WTC11 (cell line): Measurements from ENCODE around the gene NSUN7.

Experiments
- CBFB ChIP-seq: sonication (generic); formaldehyde crosslinking; IDR thresholded peaks from 2 replicates; pipeline ENCODE4 v1.8.1; 2022; ENCODE audit warnings: mild to moderate bottlenecking, low read depth, missing genetic modification reagents
- ETV6 ChIP-seq: sonication (generic); formaldehyde crosslinking; IDR thresholded peaks from 2 replicates; pipeline ENCODE4 v1.8.1; 2022; ENCODE audit warnings: mild to moderate bottlenecking, missing genetic modification reagents
- KAT7 ChIP-seq: sonication (generic); formaldehyde crosslinking; IDR thresholded peaks from 2 replicates; pipeline ENCODE4 v1.8.1; 2023; ENCODE audit warnings: missing genetic modification reagents, mild to moderate bottlenecking, borderline replicate concordance
- MXD4 ChIP-seq: fragments of 250-450 bp; sonication (Bioruptor Pico); IDR thresholded peaks from 2 replicates; pipeline ENCODE4 v1.8.0; 2021; ENCODE audit warnings: mild to moderate bottlenecking, moderate library complexity, borderline replicate concordance
- SMAD3 ChIP-seq: sonication (generic); formaldehyde crosslinking; IDR thresholded peaks from 2 replicates; pipeline ENCODE4 v1.8.0; 2022; ENCODE audit warnings: missing genetic modification reagents, mild to moderate bottlenecking, borderline replicate concordance
- ZBTB21 ChIP-seq: sonication (generic); formaldehyde crosslinking; IDR thresholded peaks from 2 replicates; pipeline ENCODE4 v1.8.1; 2023; ENCODE audit warnings: mild to moderate bottlenecking, missing genetic modification reagents, borderline replicate concordance
- TF ChIP-seq, protein P1 (sequence below): fragments of 200-600 bp; IDR thresholded peaks from 2 replicates; pipeline ENCODE4 v1.8.0; 2022; ENCODE audit warnings: antibody characterized with exemption
- TF ChIP-seq, protein P2 (sequence below): sonication (generic); formaldehyde crosslinking; IDR thresholded peaks from 2 replicates; pipeline ENCODE4 v1.8.1; 2023; ENCODE audit warnings: mild to moderate bottlenecking, missing genetic modification reagents, moderate library complexity
- TF ChIP-seq, protein P3 (sequence below): sonication (generic); formaldehyde crosslinking; IDR thresholded peaks from 2 replicates; pipeline ENCODE4 v1.8.1; 2022; ENCODE audit warnings: mild to moderate bottlenecking, moderate library complexity, missing genetic modification reagents

- TF ChIP-seq KAT7 (no peak), MXD4 (CRISPR knock-in tag) (no peak), CBFB (CRISPR knock-in tag) (no peak), ZBTB21 (CRISPR knock-in tag) (no peak), ETV6 (no peak), SMAD3 (CRISPR knock-in tag) (no peak)
- TF ChIP-seq, protein P1, sequence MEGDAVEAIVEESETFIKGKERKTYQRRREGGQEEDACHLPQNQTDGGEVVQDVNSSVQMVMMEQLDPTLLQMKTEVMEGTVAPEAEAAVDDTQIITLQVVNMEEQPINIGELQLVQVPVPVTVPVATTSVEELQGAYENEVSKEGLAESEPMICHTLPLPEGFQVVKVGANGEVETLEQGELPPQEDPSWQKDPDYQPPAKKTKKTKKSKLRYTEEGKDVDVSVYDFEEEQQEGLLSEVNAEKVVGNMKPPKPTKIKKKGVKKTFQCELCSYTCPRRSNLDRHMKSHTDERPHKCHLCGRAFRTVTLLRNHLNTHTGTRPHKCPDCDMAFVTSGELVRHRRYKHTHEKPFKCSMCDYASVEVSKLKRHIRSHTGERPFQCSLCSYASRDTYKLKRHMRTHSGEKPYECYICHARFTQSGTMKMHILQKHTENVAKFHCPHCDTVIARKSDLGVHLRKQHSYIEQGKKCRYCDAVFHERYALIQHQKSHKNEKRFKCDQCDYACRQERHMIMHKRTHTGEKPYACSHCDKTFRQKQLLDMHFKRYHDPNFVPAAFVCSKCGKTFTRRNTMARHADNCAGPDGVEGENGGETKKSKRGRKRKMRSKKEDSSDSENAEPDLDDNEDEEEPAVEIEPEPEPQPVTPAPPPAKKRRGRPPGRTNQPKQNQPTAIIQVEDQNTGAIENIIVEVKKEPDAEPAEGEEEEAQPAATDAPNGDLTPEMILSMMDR: no peak
- TF ChIP-seq, protein P2, sequence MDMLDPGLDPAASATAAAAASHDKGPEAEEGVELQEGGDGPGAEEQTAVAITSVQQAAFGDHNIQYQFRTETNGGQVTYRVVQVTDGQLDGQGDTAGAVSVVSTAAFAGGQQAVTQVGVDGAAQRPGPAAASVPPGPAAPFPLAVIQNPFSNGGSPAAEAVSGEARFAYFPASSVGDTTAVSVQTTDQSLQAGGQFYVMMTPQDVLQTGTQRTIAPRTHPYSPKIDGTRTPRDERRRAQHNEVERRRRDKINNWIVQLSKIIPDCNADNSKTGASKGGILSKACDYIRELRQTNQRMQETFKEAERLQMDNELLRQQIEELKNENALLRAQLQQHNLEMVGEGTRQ: no peak
- TF ChIP-seq, protein P3, sequence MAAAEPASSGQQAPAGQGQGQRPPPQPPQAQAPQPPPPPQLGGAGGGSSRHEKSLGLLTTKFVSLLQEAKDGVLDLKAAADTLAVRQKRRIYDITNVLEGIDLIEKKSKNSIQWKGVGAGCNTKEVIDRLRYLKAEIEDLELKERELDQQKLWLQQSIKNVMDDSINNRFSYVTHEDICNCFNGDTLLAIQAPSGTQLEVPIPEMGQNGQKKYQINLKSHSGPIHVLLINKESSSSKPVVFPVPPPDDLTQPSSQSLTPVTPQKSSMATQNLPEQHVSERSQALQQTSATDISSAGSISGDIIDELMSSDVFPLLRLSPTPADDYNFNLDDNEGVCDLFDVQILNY: no peak
Observed at GRCh38 chr4:40828661-40829060, 78.9 kb downstream of the NSUN7 start.
